SHP77 treated with DMSO at 0.1 percent for 48 hours (cell line): ENCODE measurements around the gene SMG9.

Experiments
- DNase-seq: peaks from one replicate; lab custom pipeline; 2025; lab: John Stamatoyannopoulos, UW

Gene SMG9

GRCh38 chr19:43755256-43755801, 567 bp upstream of the SMG9 start:
- DNase-seq: peak; percentile 58

- no peak for DNase-seq
Measured at GRCh38 chr19:43754253-43754502, 584 bp downstream of the SMG9 start.

- DNase-seq: no peak
Measured at GRCh38 chr19:43752287-43752875, 2.4 kb downstream of the SMG9 start.

GRCh38 chr19:43751466-43752220, 3.1 kb downstream of the SMG9 start:
- no peak for DNase-seq

GRCh38 chr19:43749898-43750297, 4.9 kb downstream of the SMG9 start:
- DNase-seq: no peak

GRCh38 chr19:43749152-43749551, 5.6 kb downstream of the SMG9 start:
- no peak for DNase-seq

- DNase-seq: no peak
Measured at GRCh38 chr19:43748685-43749084, 6.1 kb downstream of the SMG9 start.

- DNase-seq: no peak
Measured at GRCh38 chr19:43748205-43748594, 6.6 kb downstream of the SMG9 start.

GRCh38 chr19:43747557-43748204, 7.1 kb downstream of the SMG9 start:
- no peak for DNase-seq

- no peak for DNase-seq
Measured at GRCh38 chr19:43743059-43743458, 11.7 kb downstream of the SMG9 start.

GRCh38 chr19:43741075-43741825, 13.5 kb downstream of the SMG9 start:
- no peak for DNase-seq

GRCh38 chr19:43739439-43740235, 15.1 kb downstream of the SMG9 start:
- DNase-seq: no peak

- no peak for DNase-seq
Measured at GRCh38 chr19:43738780-43739211, 16.0 kb downstream of the SMG9 start.

- DNase-seq: no peak
Measured at GRCh38 chr19:43735957-43736356, 18.8 kb downstream of the SMG9 start.

GRCh38 chr19:43735013-43735412, 19.7 kb downstream of the SMG9 start:
- no peak for DNase-seq

GRCh38 chr19:43731846-43732245, 22.9 kb downstream of the SMG9 start:
- DNase-seq: no peak

- no peak for DNase-seq
Measured at GRCh38 chr19:43731346-43731745, 23.4 kb downstream of the SMG9 start.

GRCh38 chr19:43729919-43730318, 24.8 kb downstream of the SMG9 start:
- no peak for DNase-seq

GRCh38 chr19:43727593-43727853, 27.2 kb downstream of the SMG9 start:
- DNase-seq: no peak

- DNase-seq: no peak
Measured at GRCh38 chr19:43726736-43727592, 27.8 kb downstream of the SMG9 start.

GRCh38 chr19:43725468-43725867, 29.3 kb downstream of the SMG9 start:
- no peak for DNase-seq
